HG03460 (cell line): Measurements from ENCODE around the gene HS3ST3A1.

ENCODE experiments used
- ATAC-seq: cut with Tn5 transposase; IDR thresholded peaks from one replicate; pipeline ENCODE4 v1.9.1; 2021; ENCODE audit not compliant: unreplicated experiment

Gene HS3ST3A1

GRCh38 chr17:13601776-13602551 is at the start of gene HS3ST3A1:
HS3ST3A1 (minus strand) TSS chr17:13601929; CDS start chr17:13601129, 800 bp downstream.
- no peak for ATAC-seq

GRCh38 chr17:13650096-13650675 is 48.5 kb upstream of the HS3ST3A1 start:
- ATAC-seq, result no peak

- ATAC-seq, result no peak
Measured at GRCh38 chr17:13647543-13648021, 45.9 kb upstream of the HS3ST3A1 start.

GRCh38 chr17:13646969-13647542 is 45.3 kb upstream of the HS3ST3A1 start:
- no peak for ATAC-seq

GRCh38 chr17:13646411-13646810 is 44.7 kb upstream of the HS3ST3A1 start:
- no peak for ATAC-seq

GRCh38 chr17:13643180-13643579 is 41.5 kb upstream of the HS3ST3A1 start:
- no peak for ATAC-seq

GRCh38 chr17:13642188-13642587 is 40.5 kb upstream of the HS3ST3A1 start:
- no peak for ATAC-seq

GRCh38 chr17:13640551-13640950 is 38.8 kb upstream of the HS3ST3A1 start:
- ATAC-seq, result no peak

GRCh38 chr17:13638855-13639458 is 37.2 kb upstream of the HS3ST3A1 start:
- ATAC-seq, result no peak

GRCh38 chr17:13636951-13637350 is 35.2 kb upstream of the HS3ST3A1 start:
- ATAC-seq, result no peak

- ATAC-seq, result no peak
Measured at GRCh38 chr17:13635951-13636350, 34.2 kb upstream of the HS3ST3A1 start.

GRCh38 chr17:13634021-13634420 is 32.3 kb upstream of the HS3ST3A1 start:
- ATAC-seq, result no peak

- ATAC-seq, result no peak
Measured at GRCh38 chr17:13631529-13631928, 29.8 kb upstream of the HS3ST3A1 start.

GRCh38 chr17:13626703-13627102 is 25.0 kb upstream of the HS3ST3A1 start:
- ATAC-seq, result no peak

- ATAC-seq, result no peak
Measured at GRCh38 chr17:13619462-13619861, 17.7 kb upstream of the HS3ST3A1 start.

GRCh38 chr17:13616031-13616430 is 14.3 kb upstream of the HS3ST3A1 start:
- ATAC-seq, result no peak

GRCh38 chr17:13609941-13610340 is 8.2 kb upstream of the HS3ST3A1 start:
- no peak for ATAC-seq

- no peak for ATAC-seq
Measured at GRCh38 chr17:13601322-13601775, 380 bp downstream of the HS3ST3A1 start.

GRCh38 chr17:13600475-13601321 is 1.0 kb downstream of the HS3ST3A1 start:
- no peak for ATAC-seq

GRCh38 chr17:13599864-13600263 is 1.9 kb downstream of the HS3ST3A1 start:
- no peak for ATAC-seq

GRCh38 chr17:13599168-13599577 is 2.6 kb downstream of the HS3ST3A1 start:
- no peak for ATAC-seq
